ENCODE data around the gene MARS1.

MARS1 gene

GRCh38 chr12:57524814-57525614 lies 37.1 kb downstream of the MARS1 start:
- peaks cover 28% of the 10 kb centered on the region for H3K4me1 ChIP-seq
- no peak overlapping the region for H3K9ac ChIP-seq
- TF ChIP-seq, protein P1, sequence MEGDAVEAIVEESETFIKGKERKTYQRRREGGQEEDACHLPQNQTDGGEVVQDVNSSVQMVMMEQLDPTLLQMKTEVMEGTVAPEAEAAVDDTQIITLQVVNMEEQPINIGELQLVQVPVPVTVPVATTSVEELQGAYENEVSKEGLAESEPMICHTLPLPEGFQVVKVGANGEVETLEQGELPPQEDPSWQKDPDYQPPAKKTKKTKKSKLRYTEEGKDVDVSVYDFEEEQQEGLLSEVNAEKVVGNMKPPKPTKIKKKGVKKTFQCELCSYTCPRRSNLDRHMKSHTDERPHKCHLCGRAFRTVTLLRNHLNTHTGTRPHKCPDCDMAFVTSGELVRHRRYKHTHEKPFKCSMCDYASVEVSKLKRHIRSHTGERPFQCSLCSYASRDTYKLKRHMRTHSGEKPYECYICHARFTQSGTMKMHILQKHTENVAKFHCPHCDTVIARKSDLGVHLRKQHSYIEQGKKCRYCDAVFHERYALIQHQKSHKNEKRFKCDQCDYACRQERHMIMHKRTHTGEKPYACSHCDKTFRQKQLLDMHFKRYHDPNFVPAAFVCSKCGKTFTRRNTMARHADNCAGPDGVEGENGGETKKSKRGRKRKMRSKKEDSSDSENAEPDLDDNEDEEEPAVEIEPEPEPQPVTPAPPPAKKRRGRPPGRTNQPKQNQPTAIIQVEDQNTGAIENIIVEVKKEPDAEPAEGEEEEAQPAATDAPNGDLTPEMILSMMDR (IDR thresholded peaks at IDR 0.05) = no peak
- no peaks in the 10 kb centered on the region for H3K27me3 ChIP-seq (ENCODE audit: control insufficient read depth, insufficient read depth, low read length)
- no peak overlapping the region for H2AFZ ChIP-seq
- H3K36me3 ChIP-seq (ENCODE audit: control insufficient read depth, insufficient read depth, low read length) = no peaks in the 10 kb centered on the region
- H3K4me3 ChIP-seq (ENCODE audit: low read depth, low read length) = no peak overlapping the region
- no peak overlapping the region for H3K4me2 ChIP-seq (ENCODE audit: low read length)
- H3K9me3 ChIP-seq (ENCODE audit: control insufficient read depth, low read length) = no peaks in the 10 kb centered on the region
- peaks cover 3% of the 10 kb centered on the region for H3K79me2 ChIP-seq
- H3K27ac ChIP-seq = no peak overlapping the region

DNA sequence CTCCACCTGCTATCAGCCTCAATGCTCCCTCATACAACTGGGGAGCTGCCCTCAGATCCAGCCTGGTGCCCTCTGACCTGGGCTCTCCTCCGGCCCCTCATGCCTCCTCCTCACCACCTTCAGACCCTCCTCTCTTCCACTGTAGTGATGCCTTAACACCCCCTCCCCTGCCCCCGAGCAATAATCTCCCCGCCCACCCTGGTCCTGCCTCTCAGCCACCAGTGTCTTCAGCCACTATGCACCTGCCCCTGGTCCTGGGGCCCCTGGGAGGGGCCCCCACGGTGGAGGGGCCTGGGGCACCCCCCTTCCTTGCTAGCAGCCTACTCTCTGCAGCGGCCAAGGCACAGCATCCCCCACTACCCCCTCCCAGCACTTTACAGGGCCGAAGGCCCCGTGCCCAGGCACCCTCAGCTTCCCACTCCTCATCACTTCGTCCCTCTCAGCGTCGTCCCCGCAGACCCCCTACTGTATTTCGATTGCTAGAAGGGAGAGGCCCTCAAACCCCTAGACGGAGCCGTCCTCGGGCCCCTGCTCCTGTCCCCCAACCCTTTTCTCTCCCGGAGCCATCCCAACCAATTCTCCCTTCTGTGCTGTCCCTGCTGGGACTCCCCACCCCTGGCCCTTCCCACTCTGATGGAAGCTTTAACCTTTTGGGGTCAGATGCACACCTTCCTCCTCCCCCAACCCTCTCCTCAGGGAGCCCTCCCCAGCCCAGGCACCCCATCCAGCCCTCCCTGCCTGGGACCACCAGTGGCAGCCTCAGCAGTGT lies 37.9 kb downstream of the MARS1 start:
- Histone ChIP-seq H3K9ac (no peak overlapping the region), H3K36me3 (ENCODE audit: control insufficient read depth, insufficient read depth, low read length) (no peaks in the 10 kb centered on the region), H3K27me3 (ENCODE audit: control insufficient read depth, insufficient read depth, low read length) (no peaks in the 10 kb centered on the region), H3K4me1 (peaks cover 28% of the 10 kb centered on the region), H3K79me2 (peaks cover 3% of the 10 kb centered on the region), H3K4me3 (ENCODE audit: low read depth, low read length) (no peak overlapping the region), H2AFZ (no peak overlapping the region), H3K9me3 (ENCODE audit: control insufficient read depth, low read length) (no peaks in the 10 kb centered on the region), H3K27ac (no peak overlapping the region), H3K4me2 (ENCODE audit: low read length) (no peak overlapping the region)
- TF ChIP-seq, protein P1 (IDR thresholded peaks at IDR 0.05) = no peak

GRCh38 chr12:57526477-57527126 lies 38.7 kb downstream of the MARS1 start:
- H3K36me3 ChIP-seq (ENCODE audit: control insufficient read depth, insufficient read depth, low read length) = no peaks in the 10 kb centered on the region
- no peak overlapping the region for H3K4me2 ChIP-seq (ENCODE audit: low read length)
- TF ChIP-seq, protein P1 (IDR thresholded peaks at IDR 0.05) = no peak
- H3K9ac ChIP-seq = no peak overlapping the region
- H3K4me3 ChIP-seq (ENCODE audit: low read depth, low read length) = no peak overlapping the region
- peaks cover 3% of the 10 kb centered on the region for H3K79me2 ChIP-seq
- H3K9me3 ChIP-seq (ENCODE audit: control insufficient read depth, low read length) = no peaks in the 10 kb centered on the region
- no peak overlapping the region for H2AFZ ChIP-seq
- no peaks in the 10 kb centered on the region for H3K27me3 ChIP-seq (ENCODE audit: control insufficient read depth, insufficient read depth, low read length)
- peaks cover 20% of the 10 kb centered on the region for H3K4me1 ChIP-seq
- H3K27ac ChIP-seq = no peak overlapping the region

- Histone ChIP-seq H3K4me2 (ENCODE audit: low read length) (no peak overlapping the region), H3K36me3 (ENCODE audit: control insufficient read depth, insufficient read depth, low read length) (no peaks in the 10 kb centered on the region), H3K79me2 (peaks cover 3% of the 10 kb centered on the region), H3K4me1 (peaks cover 14% of the 10 kb centered on the region), H3K27me3 (ENCODE audit: control insufficient read depth, insufficient read depth, low read length) (no peaks in the 10 kb centered on the region), H3K27ac (no peak overlapping the region), H3K4me3 (ENCODE audit: low read depth, low read length) (no peak overlapping the region), H3K9me3 (ENCODE audit: control insufficient read depth, low read length) (no peaks in the 10 kb centered on the region), H3K9ac (no peak overlapping the region), H2AFZ (no peak overlapping the region)
- TF ChIP-seq, protein P1 (IDR thresholded peaks at IDR 0.05) = no peak
Measured at GRCh38 chr12:57527184-57527583, 39.3 kb downstream of the MARS1 start.
